WTC11 (cell line): Measurements from ENCODE around the gene ACTA2.

Source experiments
- NFYB ChIP-seq: sonication (generic); formaldehyde crosslinking; conservative IDR thresholded peaks from 2 replicates; pipeline ENCODE4 v1.8.0; 2022; ENCODE audit warnings: low read depth, missing genetic modification reagents
- PREB ChIP-seq: sonication (generic); formaldehyde crosslinking; IDR thresholded peaks from 2 replicates; pipeline ENCODE4 v1.8.1; 2022; ENCODE audit warnings: mild to moderate bottlenecking, missing genetic modification reagents, moderate library complexity, borderline replicate concordance
- RELA ChIP-seq: sonication (generic); formaldehyde crosslinking; IDR thresholded peaks from 2 replicates; pipeline ENCODE4 v1.8.1; 2022; ENCODE audit warnings: missing genetic modification reagents, mild to moderate bottlenecking, borderline replicate concordance
- SMAD4 ChIP-seq: sonication (generic); formaldehyde crosslinking; IDR thresholded peaks from 2 replicates; pipeline ENCODE4 v1.8.0; 2022; ENCODE audit warnings: mild to moderate bottlenecking, missing genetic modification reagents
- SP1 ChIP-seq: sonication (generic); formaldehyde crosslinking; conservative IDR thresholded peaks from 2 replicates; pipeline ENCODE4 v1.8.1; 2022; ENCODE audit warnings: missing genetic modification reagents
- TCF7 ChIP-seq: sonication (generic); formaldehyde crosslinking; IDR thresholded peaks from 2 replicates; pipeline ENCODE4 v1.8.0; 2022; ENCODE audit warnings: mild to moderate bottlenecking, low read depth, missing genetic modification reagents, moderate library complexity
- TF ChIP-seq, protein P1 (sequence below): fragments of 200-600 bp; IDR thresholded peaks from 2 replicates; pipeline ENCODE4 v1.8.0; 2022; ENCODE audit warnings: antibody characterized with exemption

DNA sequence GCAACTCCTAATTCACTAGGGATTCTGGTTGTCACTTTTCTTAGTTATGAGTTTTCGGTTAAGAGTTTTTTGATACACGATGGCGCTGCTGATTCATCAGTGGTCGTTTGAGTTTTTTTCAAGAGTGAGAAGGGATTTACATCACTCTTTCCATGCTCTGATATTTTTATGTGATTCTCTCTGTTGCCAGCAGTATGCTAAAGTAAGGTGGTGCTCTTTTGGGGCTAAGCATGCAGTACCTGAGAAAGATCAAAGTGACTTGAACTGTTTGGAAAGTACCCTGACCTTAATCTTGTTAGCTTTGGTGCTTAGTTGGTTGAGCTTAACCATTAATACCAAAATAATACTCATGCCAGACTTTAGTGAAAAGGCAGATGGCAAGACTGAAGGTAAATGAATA lies 44.4 kb downstream of the ACTA2 start:
- TF ChIP-seq SMAD4 (CRISPR knock-in tag) (no peak), TCF7 (CRISPR knock-in tag) (no peak), RELA (CRISPR knock-in tag) (no peak), PREB (CRISPR knock-in tag) (no peak), NFYB (CRISPR knock-in tag) (no peak), SP1 (CRISPR knock-in tag) (no peak)
- TF ChIP-seq, protein P1, sequence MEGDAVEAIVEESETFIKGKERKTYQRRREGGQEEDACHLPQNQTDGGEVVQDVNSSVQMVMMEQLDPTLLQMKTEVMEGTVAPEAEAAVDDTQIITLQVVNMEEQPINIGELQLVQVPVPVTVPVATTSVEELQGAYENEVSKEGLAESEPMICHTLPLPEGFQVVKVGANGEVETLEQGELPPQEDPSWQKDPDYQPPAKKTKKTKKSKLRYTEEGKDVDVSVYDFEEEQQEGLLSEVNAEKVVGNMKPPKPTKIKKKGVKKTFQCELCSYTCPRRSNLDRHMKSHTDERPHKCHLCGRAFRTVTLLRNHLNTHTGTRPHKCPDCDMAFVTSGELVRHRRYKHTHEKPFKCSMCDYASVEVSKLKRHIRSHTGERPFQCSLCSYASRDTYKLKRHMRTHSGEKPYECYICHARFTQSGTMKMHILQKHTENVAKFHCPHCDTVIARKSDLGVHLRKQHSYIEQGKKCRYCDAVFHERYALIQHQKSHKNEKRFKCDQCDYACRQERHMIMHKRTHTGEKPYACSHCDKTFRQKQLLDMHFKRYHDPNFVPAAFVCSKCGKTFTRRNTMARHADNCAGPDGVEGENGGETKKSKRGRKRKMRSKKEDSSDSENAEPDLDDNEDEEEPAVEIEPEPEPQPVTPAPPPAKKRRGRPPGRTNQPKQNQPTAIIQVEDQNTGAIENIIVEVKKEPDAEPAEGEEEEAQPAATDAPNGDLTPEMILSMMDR, result no peak
